Stimulated activated CD8-positive, alpha-beta memory T cell treated with anti-CD3 and anti-CD28 coated beads, Interleukin-7, amount 100 ng/mL, for 1 hour (primary cell): ENCODE data around the gene HIPK2.

ENCODE experiments used
- DNase-seq, 2 donors: peaks; one replicate each; pipeline ENCODE4 v3.0.0-alpha.2; 2020; ENCODE audit warnings: low read depth in 2 of 2

HIPK2 gene

DNA sequence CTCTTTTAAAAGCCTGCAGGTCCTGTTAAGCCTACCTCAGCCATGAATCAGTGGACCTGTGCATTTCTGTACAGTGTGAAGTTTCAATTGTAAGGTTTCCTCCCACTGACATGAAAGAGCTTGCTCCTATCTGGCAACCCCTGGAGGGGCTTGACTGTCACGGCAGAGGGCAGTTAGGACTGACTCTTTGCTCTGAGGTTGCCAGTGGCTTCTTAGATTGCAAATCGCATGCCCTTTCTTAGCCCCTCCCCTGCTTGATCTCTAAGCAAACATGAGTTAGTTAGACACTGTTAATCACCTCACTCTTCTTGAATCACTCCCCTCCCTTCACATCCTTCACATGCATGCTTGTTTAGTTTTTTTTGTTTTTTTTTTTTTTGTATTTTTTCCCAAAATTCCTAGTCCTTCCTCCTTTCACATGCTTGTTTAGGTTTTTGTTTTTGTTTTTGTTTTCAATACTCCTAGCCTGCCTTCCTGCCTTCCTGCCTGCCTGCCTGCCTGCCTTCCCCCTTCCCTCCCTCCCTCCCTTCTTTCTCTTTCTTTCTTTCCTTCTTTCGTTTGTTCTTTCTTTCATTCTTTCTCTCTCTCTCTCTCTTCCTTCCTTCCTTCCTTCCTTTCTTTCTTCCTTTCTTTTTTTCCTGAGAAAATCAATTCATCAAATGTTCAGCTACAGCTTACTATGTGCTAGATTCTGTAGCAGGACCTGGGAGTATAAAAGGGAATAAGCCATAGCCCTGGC lies 6.0 kb upstream of the HIPK2 start:
- no peak for DNase-seq

DNA sequence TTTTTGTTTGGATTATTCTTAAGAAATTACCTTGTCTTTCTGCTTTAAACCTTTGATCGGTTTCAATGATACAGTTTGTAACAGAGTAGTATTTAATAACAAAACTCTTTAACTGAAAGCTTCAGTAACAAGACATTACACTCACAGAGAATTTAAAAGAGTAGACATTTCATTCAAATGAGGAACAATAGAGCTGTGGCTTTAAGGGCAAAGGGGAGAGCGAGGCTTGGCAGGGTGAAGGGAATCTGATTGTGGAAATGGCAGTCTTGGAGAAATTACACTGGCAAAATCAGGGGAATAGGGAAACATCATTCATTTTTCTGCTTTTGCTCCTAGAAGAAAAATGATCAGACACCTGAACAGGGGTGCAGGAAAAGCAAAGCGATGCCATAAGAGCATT lies 5.1 kb upstream of the HIPK2 start:
- DNase-seq: no peak

DNA sequence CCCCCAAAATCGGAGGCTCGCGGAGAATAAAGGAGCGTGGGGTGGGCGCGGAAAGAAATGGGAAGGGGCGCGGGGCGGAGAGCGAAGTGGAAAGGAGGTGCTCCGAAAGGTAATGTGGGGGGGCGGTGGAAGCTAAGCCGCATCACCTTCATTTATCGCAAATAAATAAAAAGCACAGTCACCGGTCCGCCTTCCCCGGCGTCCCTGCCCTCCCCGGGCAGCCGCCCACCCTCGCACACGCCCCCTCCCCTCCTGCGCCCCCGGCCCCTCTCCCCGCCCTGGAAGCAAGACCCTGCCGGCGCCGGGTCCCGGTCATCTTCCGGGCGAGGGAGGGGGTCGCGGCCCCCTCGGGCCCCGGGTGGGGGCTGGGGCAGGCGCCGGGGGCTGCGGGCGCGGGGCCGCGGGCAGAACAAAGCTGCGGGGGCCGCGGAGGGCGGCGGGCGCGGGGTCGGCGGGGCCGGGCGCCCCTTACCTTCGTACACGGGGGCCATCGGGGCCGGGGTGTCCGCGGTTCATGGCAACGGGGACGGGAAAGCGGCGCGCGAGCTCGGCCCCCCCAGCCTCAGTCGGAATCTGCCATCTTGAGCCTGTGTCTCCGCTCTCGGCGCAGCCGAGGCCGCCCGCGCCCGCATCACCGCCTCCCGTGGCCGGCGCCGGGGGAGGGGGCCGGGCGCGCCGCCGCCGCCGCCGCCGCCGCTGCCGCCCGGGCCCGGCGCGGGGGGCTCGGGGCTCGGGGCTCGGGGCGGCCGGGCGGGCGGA lies 486 bp downstream of the HIPK2 start:
- peak in 1 of 2 donors; percentile 21 for DNase-seq

DNA sequence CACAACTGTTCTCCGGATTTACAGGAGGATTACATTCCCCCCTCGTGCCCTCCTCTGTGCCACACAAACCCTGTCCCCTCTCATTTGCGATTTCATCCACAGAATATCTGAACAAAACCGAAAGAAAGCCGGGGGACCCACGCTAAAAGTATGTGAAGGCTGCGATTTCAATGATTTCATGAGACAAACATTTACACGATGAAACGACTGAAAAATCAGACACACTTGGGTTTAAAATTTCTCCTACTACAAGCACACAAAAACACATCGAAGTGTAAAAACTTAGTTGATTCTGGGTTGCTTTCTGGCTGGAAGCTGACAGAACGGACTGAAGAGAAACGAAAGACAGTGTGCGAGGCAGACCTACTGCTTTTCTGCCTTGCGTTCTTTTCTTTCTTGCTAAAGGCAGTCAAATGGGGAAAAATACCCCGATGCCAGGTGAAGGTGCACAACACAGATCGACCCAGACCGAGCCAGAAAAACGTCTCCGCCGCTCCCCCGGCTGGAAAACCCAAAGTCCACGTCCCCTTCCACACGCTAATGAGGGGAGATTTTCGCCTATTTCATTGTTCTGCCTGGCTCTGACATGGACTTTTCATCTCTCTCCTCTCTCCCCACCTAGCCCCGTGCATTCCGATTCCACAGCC lies 1.2 kb downstream of the HIPK2 start:
- no peak for DNase-seq

DNA sequence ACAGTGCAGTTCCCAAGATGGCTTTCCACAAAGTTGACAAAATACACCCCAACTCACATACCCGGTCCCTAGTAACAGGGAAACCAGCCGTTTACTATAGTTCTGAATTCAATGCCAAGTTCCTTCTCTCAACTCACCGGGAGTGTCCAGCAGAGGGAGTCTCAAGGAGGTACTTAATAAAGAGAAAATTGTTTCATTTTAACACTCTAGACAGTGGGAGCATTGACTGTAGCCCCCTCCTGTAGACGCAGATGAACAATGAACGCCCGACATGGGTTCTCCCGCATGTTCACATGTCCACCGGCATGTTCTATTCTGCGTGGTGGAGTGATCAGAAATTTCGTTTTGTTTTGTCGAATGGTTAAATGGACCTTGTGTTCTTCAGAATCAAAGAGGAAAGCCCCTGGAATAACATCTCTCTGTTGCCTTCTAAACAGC lies 1.9 kb downstream of the HIPK2 start:
- peak in 1 of 2 donors; percentile 42 for DNase-seq

DNA sequence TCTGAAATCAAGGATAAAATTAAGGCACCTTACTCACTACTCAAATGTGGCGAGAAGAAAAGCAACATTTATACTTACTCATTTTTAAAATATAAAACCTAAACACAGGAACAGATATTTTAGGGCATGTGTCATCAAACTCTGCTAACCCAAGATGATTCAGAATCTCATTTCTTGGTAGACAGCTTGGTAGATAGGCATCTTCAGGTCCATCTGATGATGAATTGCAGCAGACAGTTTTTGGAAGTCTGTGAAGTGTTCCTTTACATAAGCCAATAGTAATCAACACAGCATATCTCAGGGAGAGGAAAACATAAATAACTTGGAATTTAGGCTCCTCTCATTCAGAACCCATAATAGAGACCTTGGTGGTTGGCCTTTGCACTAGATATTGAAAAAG lies 3.4 kb downstream of the HIPK2 start:
- no peak for DNase-seq

DNA sequence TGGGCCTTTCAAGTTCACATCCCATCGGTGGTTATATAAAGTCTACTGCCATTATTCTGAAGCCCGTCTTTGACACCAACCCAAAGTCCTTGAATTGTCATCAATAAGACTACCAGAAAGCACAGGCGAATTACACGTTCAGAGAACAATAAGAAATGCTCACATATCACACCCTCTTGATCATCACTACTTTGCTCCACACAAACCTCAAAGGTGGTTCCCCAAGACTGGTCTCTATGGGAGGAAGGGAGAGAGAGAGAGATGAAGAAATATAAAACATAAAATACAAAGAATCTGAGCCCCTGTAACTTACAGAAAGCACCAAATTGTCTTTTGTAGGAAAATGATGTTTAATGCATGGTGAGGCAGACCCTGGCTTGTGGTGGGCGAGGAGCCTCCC lies 4.4 kb downstream of the HIPK2 start:
- DNase-seq: no peak

DNA sequence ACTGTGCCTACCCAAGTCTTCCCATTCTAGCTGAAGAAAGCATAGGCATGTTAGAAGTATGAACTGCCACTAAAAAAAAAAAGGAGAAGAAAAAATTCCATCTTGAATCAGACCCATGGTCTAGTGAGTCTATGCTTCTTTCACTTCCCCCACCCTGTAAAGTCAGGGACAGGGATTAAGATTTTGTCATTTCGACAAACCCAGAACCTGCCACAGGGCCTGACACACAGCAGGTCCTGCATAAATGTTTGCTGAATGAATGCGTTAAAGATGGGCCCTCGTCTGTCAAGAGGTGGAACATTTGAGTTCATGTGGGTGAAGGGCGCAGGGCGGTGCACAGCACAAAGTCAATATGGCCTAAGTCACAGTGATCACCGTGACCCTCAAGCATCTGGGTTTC lies 4.9 kb downstream of the HIPK2 start:
- no peak for DNase-seq

DNA sequence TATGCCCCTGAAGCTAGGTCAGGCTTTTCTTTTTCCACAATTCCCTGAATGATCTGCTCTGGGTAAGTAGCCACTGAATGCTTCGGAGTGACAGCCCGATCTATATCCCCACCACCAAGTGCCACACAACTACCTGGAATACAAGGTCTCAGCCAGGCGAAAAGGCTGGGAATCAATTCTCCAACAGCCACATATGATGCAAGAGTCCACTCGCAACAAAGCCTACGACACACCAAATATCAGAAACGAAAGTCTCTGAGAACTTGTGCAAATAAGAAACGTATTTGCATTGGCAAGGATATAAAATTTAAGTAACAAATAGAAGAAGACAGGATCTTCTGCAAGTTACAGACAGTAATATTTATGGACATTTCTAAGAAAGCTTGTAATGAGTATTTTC lies 5.7 kb downstream of the HIPK2 start:
- DNase-seq: no peak

DNA sequence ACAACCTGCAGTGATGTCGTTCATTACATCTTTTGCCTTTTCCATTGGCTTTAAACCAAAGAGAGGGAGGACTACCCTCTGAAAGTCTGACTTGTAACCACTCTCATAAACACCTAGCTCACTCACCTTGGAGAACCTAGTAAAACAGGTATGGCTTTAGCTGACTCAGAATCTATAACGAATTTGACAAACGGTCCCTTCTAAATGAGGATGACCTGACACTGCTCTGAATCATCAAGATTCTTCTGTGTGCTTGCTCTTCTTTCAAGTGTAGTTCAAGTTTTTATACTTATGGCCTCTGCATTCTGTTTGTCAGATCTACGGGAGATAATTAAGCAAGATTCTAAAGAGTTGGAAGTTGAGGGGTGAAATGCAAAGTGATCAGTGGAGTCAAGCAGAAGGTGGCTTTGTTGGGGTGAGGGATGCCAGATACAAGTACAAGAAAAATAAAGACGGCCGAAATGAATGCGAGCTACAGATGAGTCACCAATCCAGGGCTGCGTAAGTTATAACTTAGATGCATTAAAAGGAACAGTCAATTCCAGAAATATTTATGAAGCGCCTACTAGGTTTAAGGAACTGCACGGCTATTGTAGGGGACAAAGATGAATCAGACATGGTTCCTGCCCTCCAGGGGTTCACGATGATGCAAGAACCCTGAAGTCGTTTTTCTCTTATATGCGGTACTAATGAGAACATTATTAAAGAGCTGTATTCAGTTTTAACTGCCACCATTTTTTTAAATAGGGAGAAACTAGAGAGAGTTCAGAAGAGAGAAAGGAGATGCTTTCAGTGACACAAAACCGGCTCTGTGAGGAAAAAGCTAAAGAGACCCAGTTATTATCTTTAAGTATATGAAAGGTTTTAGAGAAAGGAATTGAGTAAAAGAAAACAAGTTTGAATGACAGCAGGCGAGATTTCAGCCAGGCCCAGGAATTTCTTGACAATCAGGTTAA lies 6.5 kb downstream of the HIPK2 start:
- DNase-seq: no peak

DNA sequence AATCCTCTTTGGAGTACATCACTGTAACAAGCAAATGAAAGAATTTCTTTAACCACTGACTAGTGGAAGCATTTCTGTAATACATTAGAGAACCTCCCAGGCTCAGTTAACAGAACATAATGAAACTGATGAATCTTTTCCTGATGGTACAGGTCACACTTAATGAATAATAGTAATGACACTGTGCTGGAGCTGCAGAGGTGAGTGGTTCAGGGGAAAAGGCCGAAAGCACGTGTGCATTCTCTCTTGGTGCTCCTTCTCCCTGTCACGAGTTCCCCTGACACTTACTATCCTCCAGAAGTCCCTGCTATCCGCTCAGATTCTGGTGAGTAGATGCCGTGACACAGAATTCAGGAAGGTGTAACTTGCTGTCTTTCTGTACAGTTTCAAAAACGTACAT lies 8.0 kb downstream of the HIPK2 start:
- DNase-seq: no peak

DNA sequence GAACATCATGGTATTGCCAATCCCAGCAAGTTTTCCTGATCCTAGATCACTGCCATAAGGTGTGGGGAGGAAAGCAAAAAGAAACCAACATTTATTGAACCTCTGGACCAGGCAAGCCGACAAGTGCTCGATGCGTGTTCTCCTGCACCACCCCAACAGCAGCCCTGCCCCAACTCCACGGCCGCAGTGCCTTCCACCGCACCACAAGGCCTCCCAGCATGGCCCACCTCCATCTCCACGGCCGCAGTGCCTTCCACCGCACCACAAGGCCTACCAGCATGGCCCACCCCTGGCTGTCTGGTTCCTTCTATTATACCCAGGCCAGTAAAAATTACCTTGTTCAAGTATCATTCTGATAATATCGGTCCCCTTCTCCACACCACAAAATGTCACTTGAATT lies 8.7 kb downstream of the HIPK2 start:
- no peak for DNase-seq

DNA sequence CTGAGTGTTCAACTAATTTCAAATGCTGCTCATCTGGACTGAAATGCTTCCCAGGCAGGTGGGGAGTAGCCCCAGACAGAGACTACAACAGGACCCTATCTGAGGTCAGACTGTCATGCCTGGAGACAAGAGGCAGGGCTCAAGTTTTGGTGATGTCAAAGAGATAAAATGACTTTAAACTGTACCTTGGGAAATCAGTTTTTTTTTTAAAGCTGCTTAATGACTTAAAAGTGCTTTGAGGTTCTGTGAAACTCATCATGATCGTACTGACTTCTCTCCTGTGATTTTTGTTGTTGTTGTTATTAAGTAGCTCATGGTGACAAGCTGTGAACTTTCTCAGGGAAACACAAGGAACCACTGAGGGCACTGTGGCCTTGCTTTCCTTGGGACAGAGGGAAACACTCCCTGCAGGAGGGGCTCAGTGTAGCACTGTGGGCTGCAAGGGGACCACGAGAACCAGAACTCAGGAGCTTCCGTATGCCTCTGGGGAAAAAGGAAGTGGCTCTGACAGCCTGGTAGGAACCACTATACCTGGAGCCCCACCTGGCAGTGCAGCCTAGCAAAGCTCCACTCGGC lies 9.5 kb downstream of the HIPK2 start:
- no peak for DNase-seq

DNA sequence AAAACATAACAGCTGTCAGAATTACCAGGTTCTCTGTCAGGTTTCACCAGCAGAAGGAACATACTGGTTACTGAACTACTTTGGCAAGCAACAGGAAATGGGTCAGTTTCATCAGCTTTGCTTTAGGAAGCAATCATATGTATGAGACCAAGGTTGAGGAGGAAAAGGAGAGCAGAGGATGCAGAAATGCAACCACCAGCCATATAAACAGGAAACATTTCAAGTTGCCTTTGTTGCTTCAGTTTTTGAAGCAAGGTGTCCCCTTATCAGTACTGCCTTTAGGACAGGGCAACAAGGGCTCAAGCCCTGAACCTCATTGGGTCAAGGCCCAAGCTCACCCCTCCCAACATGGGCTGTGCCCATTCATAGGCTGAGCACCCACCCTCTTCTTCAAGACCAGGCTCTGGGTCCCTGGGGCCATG lies 10.2 kb downstream of the HIPK2 start:
- no peak for DNase-seq

DNA sequence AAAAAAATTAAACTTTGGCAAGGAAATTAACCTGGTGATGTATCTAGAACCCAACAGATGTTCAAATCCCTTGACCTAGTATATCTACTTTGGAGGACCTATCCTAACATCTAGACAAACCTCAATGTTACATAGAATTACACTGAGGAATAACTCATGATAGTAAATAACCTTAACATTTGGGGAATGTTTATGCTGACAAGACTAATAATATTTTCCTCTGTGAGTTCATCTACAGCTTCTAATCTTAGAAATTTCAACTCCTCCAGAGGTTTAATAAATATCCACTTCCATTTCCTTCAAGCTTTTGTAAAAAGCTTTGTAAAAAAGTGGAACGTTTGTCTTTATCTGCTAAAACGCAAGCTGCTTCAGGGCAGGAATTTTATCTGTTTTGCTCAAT lies 12.7 kb downstream of the HIPK2 start:
- DNase-seq: no peak

DNA sequence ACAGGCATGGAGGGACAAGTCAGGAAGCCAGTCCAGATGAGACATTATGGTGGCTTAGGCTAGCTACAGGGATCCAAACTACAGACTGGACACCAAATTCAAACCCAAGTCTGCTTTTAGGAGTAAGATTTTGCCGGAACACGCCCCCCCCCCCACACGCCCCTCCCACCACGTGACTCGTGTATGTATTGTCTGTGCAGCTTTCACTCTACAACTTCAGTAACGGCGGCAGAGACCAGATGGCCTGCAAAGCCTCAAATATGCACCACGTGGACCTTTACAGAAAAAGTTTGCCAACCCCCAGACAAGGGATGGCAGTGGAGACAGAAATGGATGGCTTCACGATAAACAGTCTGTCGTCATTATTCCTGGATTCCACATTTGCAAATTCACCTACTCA lies 14.5 kb downstream of the HIPK2 start:
- DNase-seq: no peak

DNA sequence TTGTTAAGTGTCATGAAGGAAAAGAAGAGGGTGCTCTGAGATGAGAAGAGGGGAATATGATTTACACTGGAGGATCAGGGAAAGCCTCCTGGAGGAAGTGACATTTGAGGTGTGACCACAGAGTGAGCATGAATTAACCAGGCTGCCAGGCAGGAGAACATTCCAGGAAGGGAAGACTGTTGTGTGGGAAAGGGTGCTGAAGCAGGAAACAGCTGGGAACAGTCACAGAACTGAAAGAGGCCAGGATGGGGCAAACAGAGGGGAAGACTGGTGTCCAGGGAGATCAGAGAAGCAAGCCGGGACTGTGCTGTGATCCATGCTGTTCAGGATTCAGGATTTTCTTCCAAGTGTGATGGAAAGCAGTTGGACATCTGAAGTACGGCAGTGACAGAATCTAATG lies 14.9 kb downstream of the HIPK2 start:
- no peak for DNase-seq

DNA sequence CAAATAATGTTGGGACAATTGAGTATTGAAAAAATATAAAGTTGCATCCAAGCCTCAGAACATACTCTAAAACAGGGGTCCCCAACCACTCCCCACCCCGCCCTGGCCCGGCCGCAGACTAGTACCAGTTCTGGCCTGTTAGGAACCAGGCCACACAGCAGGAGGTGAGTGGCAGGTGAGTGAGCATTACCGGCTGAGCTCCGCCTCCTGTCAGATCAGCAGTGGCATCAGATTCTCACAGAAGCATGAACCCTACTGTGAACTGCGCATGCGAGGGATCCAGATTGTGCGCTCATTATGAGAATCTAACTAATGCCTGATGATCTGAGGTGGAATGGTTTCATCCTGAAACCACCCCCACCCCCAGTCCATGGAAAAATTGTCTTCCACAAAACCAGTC lies 19.4 kb downstream of the HIPK2 start:
- DNase-seq: no peak

DNA sequence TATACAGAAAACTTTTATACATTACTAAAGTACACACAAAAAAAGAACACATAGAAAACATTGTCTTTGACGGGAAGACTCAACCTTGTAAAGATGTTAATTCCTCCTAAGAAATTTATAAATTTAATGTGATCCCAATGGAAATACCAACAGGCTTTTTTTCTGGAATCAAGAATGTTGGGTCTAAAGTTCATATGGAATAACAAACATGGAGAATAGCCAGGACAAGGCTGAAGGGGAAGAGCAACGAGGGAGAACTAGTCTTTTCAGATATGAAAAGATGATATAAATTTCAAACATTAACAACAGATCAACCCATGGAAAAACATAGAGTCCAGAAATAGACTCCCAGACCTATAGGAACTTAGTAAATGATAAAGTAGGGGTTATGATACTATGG lies 19.8 kb downstream of the HIPK2 start:
- no peak for DNase-seq

DNA sequence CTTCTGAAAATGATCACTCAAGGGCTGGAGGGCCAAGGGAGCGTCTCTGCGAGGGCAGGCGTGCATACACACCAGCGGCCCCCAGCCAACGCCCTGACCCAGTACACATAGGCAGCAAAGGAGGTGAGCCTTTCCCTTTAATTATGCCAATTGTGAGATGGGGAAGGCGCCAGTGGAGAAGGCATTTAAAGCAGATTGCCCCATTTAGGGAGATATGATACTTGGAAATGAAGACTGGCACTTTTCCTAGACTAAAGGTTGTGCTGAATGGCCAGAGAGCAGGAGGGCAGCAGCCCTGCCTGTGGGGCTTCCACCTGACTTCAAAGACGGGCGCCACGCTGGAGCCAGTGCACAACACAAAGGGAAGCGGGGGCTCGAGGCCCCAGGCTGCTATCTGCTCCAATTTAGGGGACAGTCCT lies 24.1 kb downstream of the HIPK2 start:
- DNase-seq: no peak

DNA sequence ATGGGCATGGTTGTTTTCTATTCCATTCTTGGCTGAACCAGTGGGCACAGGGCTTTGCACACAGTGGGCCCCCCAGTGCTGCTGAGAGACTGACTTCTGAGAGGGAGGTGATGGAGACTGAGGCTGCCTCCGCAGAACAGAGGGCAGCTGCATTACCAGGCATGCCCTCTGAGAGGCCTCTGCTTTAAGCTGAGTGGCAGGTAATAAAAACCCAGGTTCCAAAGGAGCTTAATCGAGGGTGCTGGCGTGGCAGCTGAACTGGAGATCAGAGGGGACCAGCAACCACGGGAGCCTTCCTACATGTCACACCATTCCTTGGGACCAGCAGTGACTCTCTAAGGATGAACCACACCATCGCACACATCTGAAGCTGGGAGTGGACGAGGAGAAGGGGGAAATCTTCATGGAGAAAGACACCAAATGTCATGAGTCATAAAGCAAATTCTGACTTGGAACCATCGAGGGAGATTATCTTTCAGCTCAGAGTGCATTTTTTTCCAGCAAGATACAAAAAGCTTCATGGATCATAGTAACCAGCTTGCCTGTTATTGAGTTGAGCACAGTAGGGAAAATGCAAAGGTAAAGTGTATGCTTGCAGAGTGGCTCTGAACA lies 24.6 kb downstream of the HIPK2 start:
- no peak for DNase-seq
